LoVo (cell line): ENCODE results near the gene ZNF507.
"Not testable (repeated sequence)": the region's sequence is repeated elsewhere in the genome, so short reads cannot be mapped to it uniquely, and the experiment has no call there.

Experiments
- DNase-seq: peaks from one replicate; pipeline ENCODE4 v3.0.0-alpha.2; 2016; ENCODE audit warnings: low spot score

ZNF507 gene

DNA sequence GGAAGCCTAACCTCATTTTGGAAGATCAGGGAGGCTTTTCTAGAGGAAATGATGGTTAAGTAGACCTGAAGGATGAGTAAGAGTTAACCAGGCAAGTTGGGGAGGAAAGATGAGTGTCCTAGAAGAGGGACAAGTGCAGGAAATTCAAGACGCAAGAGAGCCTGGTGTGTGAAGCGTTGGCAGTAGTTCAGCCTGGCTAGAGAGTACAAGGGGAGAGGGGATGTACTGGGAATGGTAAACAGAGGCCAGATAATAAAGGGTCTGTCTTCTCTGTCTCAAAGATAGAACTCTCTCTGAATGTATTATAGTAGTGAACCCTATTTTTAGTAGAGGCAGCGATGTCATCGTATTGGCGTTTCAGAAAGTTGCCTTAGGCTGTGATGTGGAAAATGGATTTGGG, 69.8 kb downstream of the ZNF507 start:
- no peak for DNase-seq

DNA sequence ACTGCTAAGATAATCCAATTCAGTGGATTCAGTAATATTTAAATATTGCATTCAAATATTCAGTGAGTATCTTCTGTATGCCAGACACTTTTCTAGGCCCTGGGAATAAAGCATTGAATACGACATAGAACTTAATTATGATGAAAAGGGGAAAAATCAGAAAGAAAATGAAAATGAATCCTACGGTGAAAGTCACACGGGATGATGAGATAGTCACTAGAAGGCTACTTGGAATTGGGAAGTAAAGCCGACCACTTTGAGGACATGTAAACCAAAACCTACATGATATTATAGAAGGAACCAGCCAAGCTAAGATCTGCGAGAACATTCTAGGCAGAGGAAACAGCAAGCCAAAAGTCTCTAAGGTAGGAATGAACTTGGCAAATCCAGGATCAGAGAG, 70.3 kb downstream of the ZNF507 start:
- DNase-seq, result no peak

DNA sequence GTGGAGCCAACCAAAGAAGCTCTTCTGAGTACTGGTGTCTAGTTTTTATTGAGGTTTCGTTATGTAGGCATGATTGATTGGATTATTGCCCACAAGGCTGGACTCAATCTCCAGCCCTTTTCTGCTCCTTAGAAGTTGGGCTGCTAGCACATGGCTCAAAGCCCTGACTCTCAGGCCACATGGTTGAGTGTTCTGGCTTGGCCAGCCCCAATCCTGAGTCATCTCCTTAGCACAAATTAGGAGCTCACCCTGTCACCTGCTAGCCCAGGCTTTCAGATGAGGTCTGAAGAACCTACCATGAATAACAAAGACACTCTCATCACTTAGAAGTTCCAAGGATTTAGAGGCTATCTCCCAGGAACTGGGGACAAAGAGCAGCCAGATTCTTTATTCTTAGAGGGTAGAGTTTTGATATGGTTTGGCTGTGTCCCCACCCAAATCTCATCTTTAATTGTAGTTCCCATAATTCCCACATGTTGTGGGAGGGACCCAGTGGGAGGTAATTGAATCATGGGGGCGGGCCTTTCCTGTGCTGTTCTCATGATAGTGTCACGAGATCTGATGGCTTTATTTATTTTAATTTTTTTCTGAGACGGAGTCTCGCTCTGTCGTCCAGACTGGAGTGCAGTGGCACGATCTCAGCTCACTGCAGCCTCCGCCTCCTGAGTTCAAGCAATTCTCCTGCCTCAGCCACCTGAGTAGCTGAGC, 71.5 kb downstream of the ZNF507 start:
- no peak for DNase-seq

DNA sequence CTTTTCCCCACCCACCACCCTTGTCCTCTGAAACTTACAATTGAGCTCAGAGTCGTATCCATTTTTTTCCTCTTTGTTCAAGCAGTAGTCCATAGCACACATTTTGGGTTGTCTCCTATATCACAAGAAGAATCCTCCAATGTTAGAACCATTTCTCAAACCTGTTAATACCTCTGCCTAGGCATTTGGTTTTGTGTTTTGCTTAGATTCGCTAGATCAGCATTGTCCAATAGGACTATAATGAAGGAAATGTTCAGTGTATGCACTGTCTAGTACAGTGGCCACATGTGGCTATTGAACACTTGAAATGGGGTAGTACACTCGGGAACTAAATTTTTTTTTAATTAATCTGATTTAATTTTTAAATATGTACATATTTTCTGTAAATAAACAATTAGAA, 72.7 kb downstream of the ZNF507 start:
- no peak for DNase-seq

DNA sequence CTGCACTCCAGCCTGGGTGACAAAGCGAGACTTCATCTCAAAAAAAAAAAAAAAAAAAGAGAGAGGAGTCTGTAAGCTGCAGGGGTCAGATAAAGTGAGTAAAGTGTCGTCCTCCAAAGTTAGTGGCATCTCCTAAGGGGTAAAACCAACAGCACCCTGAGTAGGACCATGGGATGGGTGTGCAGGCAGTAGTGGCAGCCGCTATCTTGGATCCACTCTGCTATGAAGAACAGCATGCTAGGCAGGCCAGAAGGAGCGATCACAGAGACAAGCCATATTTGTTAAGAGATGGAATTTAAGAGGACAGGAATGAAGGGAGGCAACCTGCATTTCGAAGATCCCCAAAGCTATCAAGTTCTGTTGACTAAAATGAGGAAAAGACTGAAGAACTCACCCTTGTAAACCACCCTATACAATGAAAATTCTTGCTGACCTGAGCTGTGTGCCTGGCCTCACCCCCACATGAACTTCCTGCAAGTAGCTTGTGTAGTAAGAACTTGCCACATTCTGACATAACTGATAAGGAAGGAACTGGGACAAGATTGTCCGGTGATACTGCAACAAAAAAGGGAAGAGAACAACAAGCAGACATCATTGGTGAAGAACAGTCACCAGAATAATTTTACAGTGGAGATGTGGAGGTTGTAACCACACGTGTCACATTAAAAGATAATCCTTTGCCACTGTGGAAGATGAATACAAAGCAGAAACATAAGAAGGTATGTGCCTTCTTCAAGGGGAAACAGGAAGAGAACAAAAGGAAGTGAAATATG, 76.4 kb downstream of the ZNF507 start:
- DNase-seq, result no peak

DNA sequence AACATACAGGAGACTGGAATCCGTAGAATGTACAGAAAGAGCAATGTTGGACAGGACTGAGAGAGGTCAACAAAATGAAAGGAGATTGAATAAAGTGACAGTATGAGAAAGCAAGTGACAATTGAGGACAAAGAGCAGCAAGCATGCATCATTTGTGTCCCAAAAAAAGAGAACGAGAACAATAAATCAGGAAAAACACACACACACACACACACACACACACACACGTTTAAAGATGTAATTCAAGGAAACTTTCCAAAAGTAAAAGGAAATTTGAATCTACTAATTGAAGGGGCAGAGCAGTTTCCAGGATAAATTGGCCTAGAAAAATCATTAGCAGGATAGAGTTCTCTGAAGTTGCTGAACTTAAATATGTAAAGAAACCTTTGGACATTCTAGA, 77.0 kb downstream of the ZNF507 start:
- no peak for DNase-seq

DNA sequence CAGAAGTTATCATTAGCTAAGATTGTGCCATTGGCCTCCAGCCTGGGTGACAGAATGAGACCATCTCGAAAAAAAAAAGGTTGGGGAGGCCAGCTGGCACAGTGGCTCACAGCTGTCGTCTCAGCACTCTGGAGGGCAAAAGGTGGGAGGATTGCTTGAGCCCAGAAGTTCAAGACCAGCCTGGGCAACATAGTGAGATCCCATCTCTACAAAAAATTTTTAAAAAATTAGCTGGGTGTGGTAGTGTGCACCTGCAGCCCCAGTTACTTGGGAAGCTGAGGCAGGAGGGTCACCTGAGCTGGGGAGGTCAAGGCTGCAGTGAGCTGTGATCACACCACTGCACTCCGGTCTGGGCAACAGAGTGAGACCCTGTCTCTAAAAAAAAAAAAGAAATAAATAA, 78.5 kb downstream of the ZNF507 start:
- DNase-seq, result not testable (repeated sequence)

DNA sequence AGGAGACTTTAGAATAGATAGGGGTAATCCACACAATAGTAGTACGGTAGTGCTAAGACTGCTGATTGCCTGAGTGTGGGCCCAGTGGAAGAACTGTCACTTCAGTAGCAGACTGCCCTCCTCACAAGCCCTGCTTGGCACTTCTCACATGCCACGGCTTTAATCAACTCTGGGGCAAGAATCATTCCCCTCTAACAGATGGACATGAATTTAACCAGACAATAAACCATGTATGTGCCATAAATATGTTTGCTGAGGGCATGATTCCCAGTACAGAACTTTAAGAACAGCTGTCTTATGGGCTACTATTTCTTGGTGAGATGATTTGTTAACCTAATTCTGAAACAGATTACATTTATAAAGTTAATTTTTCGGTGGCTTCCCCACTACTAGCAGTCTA, 82.1 kb downstream of the ZNF507 start:
- no peak for DNase-seq

DNA sequence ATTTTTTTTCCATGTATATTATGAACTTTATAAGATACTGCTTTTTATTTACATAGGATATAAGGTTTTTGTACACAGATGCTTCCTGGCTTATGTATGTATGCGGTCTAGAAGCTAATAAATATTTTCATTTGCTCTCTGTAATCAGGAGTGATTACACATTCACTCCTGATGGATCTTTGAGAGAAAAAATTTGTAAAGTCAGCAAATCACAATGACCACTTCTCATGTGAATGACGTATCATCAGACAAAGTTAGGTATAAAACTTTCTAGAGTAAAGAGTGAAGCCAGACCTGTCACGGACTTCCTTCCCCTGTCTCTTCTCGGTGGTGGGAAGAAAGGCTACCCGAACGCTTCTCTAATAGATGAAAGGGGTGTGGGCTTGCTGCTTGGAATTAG, 91.3 kb downstream of the ZNF507 start:
- no peak for DNase-seq

DNA sequence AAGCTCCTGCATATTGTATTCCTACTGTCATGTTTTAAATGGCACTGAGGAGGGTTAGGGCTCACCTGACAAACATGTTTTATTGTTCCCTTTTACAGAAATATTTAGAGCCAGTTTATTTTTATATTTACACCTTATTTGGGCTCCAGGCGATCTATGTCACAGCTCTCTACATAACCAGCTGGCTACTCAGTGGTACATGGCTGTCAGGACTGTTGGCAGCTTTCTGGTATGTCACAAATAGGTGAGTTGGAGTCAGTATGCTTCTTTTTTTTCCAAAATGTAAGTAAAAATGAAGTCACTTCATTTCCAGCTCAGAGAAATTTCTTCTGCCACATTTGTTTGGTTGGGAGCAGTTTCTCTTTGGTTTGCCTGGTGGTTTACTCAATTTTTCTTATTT, 91.7 kb downstream of the ZNF507 start:
- no peak for DNase-seq
